GM23338 (cell line): ENCODE measurements around the gene SLC7A14. TPM values are rescaled to one million over a fixed set of nuclear protein-coding genes. Genes with fewer than 3 reads are reported as not detected.

Experiments
- ATAC-seq: fragments of 200-7000 bp; cut with Tn5 transposase; 3 replicates; pipeline ENCODE4 v1.9.1; 2020
- DNase-seq: peaks from one replicate; pipeline ENCODE4 v3.0.0-alpha.2; 2015; ENCODE audit warnings: low spot score
- H2AFZ ChIP-seq: fragments of 200-600 bp; sonication (generic); 2 replicates; pipeline ENCODE4 v1.8.0; 2016; ENCODE audit warnings: antibody characterized with exemption, mild to moderate bottlenecking, moderate library complexity
- H3F3A ChIP-seq: fragments of 200-600 bp; sonication (generic); replicated peaks from 2 replicates; pipeline ENCODE4 v1.8.0; 2017; ENCODE audit warnings: antibody characterized with exemption, mixed run types, low read depth
- H3K27ac ChIP-seq: fragments of 200-600 bp; sonication (generic); 2 replicates; pipeline ENCODE4 v1.6.1; 2016; ENCODE audit warnings: low read depth
- H3K27me3 ChIP-seq: fragments of 200-600 bp; sonication (generic); 2 replicates; pipeline ENCODE4 v1.8.0; 2016; ENCODE audit warnings: mild to moderate bottlenecking, mixed run types, moderate library complexity; ENCODE audit not compliant: insufficient read depth
- H3K36me3 ChIP-seq: fragments of 200-600 bp; sonication (generic); 2 replicates; pipeline ENCODE4 v1.8.0; 2016; ENCODE audit warnings: mild to moderate bottlenecking; ENCODE audit not compliant: insufficient read depth
- H3K4me1 ChIP-seq: fragments of 200-600 bp; sonication (generic); 2 replicates; pipeline ENCODE4 v1.8.0; 2016; ENCODE audit warnings: mild to moderate bottlenecking, moderate library complexity; ENCODE audit not compliant: insufficient read depth
- H3K4me2 ChIP-seq: fragments of 200-600 bp; sonication (generic); 2 replicates; pipeline ENCODE4 v1.7.1; 2017; ENCODE audit warnings: mixed run types
- H3K4me3 ChIP-seq: fragments of 200-600 bp; sonication (generic); 2 replicates; pipeline ENCODE4 v1.6.1; 2016; ENCODE audit warnings: mixed run types
- H3K79me2 ChIP-seq: fragments of 200-600 bp; sonication (generic); replicated peaks from 2 replicates; pipeline ENCODE4 v1.8.0; 2017; ENCODE audit warnings: mild to moderate bottlenecking; ENCODE audit not compliant: insufficient read depth
- H3K9me2 ChIP-seq: fragments of 200-600 bp; sonication (generic); 2 replicates; pipeline ENCODE4 v1.8.0; 2017; ENCODE audit not compliant: insufficient read depth
- H4K20me1 ChIP-seq: fragments of 200-600 bp; sonication (generic); replicated peaks from 2 replicates; pipeline ENCODE4 v1.8.0; 2017; ENCODE audit warnings: mild to moderate bottlenecking; ENCODE audit not compliant: insufficient read depth
- H3K27ac Mint-ChIP-seq: 2 replicates; pipeline ENCODE4 v1.8.0; 2020; ENCODE audit warnings: inconsistent platforms, mild to moderate bottlenecking, moderate library complexity, mixed read lengths
- H3K27me3 Mint-ChIP-seq: 3 replicates; pipeline ENCODE4 v1.8.0; 2022; ENCODE audit warnings: low read depth, mild to moderate bottlenecking, moderate library complexity, mixed read lengths, inconsistent platforms; ENCODE audit not compliant: insufficient read depth, poor library complexity
- H3K36me3 Mint-ChIP-seq: 3 replicates; pipeline ENCODE4 v1.8.0; 2021; ENCODE audit warnings: low read depth, mild to moderate bottlenecking, inconsistent platforms, moderate library complexity, mixed read lengths
- H3K4me1 Mint-ChIP-seq: 3 replicates; pipeline ENCODE4 v1.8.0; 2020; ENCODE audit warnings: mild to moderate bottlenecking, inconsistent platforms, mixed read lengths
- H3K4me3 Mint-ChIP-seq: 3 replicates; pipeline ENCODE4 v1.8.0; 2021; ENCODE audit warnings: moderate library complexity, mild to moderate bottlenecking, inconsistent platforms, mixed read lengths
- H3K9me3 Mint-ChIP-seq: 3 replicates; pipeline ENCODE4 v1.8.0; 2020; ENCODE audit warnings: moderate library complexity, mild to moderate bottlenecking, inconsistent platforms, mixed read lengths
- CREB1 ChIP-seq: fragments of 250-450 bp; sonication (Bioruptor Pico); IDR thresholded peaks from 2 replicates; pipeline ENCODE4 v1.5.0; 2020; ENCODE audit warnings: low read depth, mild to moderate bottlenecking, moderate library complexity
- EZH2phosphoT487 ChIP-seq: fragments of 200-600 bp; sonication (generic); IDR thresholded peaks from one replicate; pipeline ENCODE4 v1.8.1; 2018; ENCODE audit warnings: antibody characterized with exemption; ENCODE audit not compliant: unreplicated experiment
- JUNB ChIP-seq: IDR thresholded peaks from one replicate; pipeline ENCODE4 v1.6.1; 2016; ENCODE audit warnings: antibody characterized with exemption; ENCODE audit not compliant: unreplicated experiment
- NANOG ChIP-seq: IDR thresholded peaks from 2 replicates; pipeline ENCODE4 v1.6.1; 2016; ENCODE audit warnings: antibody characterized with exemption, borderline replicate concordance
- STAT1 ChIP-seq: IDR thresholded peaks from one replicate; pipeline ENCODE4 v1.6.1; 2016; ENCODE audit warnings: antibody characterized with exemption; ENCODE audit not compliant: unreplicated experiment
- polyA plus RNA-seq: library from polyadenylated mRNA; unstranded; fragments of >200 nt; fragmentation: Nextera tagmentation; extraction: Ambion mirVana; gene quantifications from 2 replicates; pipeline ENCODE4 v1.2.1, GENCODE V29; 2016
- total RNA-seq: library from RNA; depleted of rRNA; stranded (reverse); fragments of >200 nt; shearing (Covaris generic); gene quantifications from 2 replicates; pipeline ENCODE4 v1.2.3, GENCODE V29; 2014
- TF ChIP-seq, protein P1 (sequence below), 2 experiments: fragments of 200-600 bp in 1 of 2; sonication (generic) in 1 of 2; conservative IDR thresholded peaks; 2 replicates each; pipeline versions ENCODE4 v1.5.1 to v1.6.1; 2016 to 2017; ENCODE audit warnings: antibody characterized with exemption in 2 of 2, low read depth in 2 of 2, mild to moderate bottlenecking in 2 of 2, moderate library complexity in 1 of 2
- TF ChIP-seq, protein P2 (sequence below): IDR thresholded peaks from one replicate; pipeline ENCODE4 v1.6.1; 2018; ENCODE audit warnings: antibody characterized with exemption; ENCODE audit not compliant: unreplicated experiment
- TF ChIP-seq, protein P3 (sequence below): fragments of 250-450 bp; sonication (Bioruptor Pico); IDR thresholded peaks from 2 replicates; pipeline ENCODE4 v1.5.0; 2020; ENCODE audit warnings: mild to moderate bottlenecking, moderate library complexity
- TF ChIP-seq, protein P4 (sequence below): IDR thresholded peaks from 2 replicates; pipeline ENCODE4 v1.6.1; 2016; ENCODE audit warnings: antibody characterized with exemption

The SLC7A14 gene
- total and polyA plus RNA-seq, 2 experiments from 2014 or later: 0.49 to 0.82 TPM

DNA sequence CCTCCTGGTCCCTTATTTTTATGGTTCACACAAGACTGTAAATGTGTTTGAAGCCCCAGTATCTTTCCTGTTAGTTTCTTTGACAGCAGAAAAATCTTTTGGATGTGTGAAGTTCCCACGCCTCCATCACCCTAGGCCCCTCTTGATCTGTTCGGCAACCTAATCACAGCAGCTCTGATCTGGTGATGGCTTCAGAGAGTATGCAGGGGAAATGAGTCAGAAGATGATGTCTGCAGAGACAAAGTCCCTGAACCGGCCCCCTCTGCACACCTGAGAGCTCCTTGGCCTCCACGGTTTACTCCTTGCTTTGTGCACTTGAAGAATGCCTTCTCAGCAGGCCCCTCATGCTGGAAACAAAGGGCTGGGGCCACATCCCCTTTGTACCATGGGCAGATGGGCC is 103.7 kb downstream of the SLC7A14 start (continued):
- TF ChIP-seq EZH2phosphoT487: no peak

DNA sequence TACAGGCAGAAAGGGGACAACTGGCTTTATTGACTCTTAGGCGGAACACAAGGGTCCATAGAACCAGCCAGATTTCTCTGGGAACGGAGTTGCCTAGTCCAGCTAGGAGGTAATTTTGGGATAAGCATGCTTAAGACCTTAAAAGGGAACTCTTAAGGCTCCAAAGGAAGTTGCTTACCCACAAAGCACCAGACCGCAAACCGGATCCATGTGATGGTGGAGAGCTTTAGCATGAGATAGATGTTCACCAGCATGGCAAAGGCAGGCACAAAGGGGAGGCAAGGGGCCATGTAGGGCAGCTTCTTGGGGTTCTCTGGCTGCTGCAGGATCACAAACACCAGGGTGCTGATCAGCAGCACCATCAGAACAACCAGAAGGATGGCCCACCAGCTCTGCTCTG is 105.8 kb downstream of the SLC7A14 start:
- H3K27me3 ChIP-seq: no peaks in the 10 kb centered on the region
- no peaks in the 10 kb centered on the region for H3K36me3 ChIP-seq
- no peaks in the 10 kb centered on the region for H3K9me2 ChIP-seq
- H3K79me2 ChIP-seq: no peaks in the 10 kb centered on the region
- no peaks in the 10 kb centered on the region; the same call in 1 of the 2 replicates for H3K4me1 ChIP-seq
- no peaks in the 10 kb centered on the region for H4K20me1 ChIP-seq
- H3K27ac Mint-ChIP-seq: no peak overlapping the region
- H3K27me3 Mint-ChIP-seq: peaks cover 4% of the 10 kb centered on the region
- H3K9me3 Mint-ChIP-seq: no peaks in the 10 kb centered on the region; the same call in 1 of the 3 replicates
- peaks cover 12% of the 10 kb centered on the region; the same call in 2 of the 3 replicates for H3K4me1 Mint-ChIP-seq
- TF ChIP-seq, protein P1, sequence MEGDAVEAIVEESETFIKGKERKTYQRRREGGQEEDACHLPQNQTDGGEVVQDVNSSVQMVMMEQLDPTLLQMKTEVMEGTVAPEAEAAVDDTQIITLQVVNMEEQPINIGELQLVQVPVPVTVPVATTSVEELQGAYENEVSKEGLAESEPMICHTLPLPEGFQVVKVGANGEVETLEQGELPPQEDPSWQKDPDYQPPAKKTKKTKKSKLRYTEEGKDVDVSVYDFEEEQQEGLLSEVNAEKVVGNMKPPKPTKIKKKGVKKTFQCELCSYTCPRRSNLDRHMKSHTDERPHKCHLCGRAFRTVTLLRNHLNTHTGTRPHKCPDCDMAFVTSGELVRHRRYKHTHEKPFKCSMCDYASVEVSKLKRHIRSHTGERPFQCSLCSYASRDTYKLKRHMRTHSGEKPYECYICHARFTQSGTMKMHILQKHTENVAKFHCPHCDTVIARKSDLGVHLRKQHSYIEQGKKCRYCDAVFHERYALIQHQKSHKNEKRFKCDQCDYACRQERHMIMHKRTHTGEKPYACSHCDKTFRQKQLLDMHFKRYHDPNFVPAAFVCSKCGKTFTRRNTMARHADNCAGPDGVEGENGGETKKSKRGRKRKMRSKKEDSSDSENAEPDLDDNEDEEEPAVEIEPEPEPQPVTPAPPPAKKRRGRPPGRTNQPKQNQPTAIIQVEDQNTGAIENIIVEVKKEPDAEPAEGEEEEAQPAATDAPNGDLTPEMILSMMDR (conservative IDR thresholded peaks at IDR 0.05; ENCODE audit: low read depth in 2 of 2): no peak
- TF ChIP-seq EZH2phosphoT487 (no peak), JUNB (no peak), NANOG (no peak), STAT1 (no peak), CREB1 (CRISPR knock-in tag) (no peak)
- TF ChIP-seq, protein P2, sequence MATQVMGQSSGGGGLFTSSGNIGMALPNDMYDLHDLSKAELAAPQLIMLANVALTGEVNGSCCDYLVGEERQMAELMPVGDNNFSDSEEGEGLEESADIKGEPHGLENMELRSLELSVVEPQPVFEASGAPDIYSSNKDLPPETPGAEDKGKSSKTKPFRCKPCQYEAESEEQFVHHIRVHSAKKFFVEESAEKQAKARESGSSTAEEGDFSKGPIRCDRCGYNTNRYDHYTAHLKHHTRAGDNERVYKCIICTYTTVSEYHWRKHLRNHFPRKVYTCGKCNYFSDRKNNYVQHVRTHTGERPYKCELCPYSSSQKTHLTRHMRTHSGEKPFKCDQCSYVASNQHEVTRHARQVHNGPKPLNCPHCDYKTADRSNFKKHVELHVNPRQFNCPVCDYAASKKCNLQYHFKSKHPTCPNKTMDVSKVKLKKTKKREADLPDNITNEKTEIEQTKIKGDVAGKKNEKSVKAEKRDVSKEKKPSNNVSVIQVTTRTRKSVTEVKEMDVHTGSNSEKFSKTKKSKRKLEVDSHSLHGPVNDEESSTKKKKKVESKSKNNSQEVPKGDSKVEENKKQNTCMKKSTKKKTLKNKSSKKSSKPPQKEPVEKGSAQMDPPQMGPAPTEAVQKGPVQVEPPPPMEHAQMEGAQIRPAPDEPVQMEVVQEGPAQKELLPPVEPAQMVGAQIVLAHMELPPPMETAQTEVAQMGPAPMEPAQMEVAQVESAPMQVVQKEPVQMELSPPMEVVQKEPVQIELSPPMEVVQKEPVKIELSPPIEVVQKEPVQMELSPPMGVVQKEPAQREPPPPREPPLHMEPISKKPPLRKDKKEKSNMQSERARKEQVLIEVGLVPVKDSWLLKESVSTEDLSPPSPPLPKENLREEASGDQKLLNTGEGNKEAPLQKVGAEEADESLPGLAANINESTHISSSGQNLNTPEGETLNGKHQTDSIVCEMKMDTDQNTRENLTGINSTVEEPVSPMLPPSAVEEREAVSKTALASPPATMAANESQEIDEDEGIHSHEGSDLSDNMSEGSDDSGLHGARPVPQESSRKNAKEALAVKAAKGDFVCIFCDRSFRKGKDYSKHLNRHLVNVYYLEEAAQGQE: no peak
- TF ChIP-seq, protein P3, sequence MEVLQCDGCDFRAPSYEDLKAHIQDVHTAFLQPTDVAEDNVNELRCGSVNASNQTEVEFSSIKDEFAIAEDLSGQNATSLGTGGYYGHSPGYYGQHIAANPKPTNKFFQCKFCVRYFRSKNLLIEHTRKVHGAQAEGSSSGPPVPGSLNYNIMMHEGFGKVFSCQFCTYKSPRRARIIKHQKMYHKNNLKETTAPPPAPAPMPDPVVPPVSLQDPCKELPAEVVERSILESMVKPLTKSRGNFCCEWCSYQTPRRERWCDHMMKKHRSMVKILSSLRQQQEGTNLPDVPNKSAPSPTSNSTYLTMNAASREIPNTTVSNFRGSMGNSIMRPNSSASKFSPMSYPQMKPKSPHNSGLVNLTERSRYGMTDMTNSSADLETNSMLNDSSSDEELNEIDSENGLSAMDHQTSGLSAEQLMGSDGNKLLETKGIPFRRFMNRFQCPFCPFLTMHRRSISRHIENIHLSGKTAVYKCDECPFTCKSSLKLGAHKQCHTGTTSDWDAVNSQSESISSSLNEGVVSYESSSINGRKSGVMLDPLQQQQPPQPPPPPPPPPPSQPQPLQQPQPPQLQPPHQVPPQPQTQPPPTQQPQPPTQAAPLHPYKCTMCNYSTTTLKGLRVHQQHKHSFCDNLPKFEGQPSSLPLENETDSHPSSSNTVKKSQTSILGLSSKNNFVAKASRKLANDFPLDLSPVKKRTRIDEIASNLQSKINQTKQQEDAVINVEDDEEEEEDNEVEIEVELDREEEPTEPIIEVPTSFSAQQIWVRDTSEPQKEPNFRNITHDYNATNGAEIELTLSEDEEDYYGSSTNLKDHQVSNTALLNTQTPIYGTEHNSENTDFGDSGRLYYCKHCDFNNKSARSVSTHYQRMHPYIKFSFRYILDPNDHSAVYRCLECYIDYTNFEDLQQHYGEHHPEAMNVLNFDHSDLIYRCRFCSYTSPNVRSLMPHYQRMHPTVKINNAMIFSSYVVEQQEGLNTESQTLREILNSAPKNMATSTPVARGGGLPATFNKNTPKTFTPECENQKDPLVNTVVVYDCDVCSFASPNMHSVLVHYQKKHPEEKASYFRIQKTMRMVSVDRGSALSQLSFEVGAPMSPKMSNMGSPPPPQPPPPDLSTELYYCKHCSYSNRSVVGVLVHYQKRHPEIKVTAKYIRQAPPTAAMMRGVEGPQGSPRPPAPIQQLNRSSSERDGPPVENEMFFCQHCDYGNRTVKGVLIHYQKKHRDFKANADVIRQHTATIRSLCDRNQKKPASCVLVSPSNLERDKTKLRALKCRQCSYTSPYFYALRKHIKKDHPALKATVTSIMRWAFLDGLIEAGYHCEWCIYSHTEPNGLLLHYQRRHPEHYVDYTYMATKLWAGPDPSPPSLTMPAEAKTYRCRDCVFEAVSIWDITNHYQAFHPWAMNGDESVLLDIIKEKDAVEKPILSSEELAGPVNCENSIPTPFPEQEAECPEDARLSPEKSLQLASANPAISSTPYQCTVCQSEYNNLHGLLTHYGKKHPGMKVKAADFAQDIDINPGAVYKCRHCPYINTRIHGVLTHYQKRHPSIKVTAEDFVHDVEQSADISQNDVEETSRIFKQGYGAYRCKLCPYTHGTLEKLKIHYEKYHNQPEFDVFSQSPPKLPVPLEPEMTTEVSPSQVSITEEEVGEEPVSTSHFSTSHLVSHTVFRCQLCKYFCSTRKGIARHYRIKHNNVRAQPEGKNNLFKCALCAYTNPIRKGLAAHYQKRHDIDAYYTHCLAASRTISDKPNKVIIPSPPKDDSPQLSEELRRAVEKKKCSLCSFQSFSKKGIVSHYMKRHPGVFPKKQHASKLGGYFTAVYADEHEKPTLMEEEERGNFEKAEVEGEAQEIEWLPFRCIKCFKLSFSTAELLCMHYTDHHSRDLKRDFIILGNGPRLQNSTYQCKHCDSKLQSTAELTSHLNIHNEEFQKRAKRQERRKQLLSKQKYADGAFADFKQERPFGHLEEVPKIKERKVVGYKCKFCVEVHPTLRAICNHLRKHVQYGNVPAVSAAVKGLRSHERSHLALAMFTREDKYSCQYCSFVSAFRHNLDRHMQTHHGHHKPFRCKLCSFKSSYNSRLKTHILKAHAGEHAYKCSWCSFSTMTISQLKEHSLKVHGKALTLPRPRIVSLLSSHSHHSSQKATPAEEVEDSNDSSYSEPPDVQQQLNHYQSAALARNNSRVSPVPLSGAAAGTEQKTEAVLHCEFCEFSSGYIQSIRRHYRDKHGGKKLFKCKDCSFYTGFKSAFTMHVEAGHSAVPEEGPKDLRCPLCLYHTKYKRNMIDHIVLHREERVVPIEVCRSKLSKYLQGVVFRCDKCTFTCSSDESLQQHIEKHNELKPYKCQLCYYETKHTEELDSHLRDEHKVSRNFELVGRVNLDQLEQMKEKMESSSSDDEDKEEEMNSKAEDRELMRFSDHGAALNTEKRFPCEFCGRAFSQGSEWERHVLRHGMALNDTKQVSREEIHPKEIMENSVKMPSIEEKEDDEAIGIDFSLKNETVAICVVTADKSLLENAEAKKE (CRISPR knock-in tag): no peak
- TF ChIP-seq, protein P4, sequence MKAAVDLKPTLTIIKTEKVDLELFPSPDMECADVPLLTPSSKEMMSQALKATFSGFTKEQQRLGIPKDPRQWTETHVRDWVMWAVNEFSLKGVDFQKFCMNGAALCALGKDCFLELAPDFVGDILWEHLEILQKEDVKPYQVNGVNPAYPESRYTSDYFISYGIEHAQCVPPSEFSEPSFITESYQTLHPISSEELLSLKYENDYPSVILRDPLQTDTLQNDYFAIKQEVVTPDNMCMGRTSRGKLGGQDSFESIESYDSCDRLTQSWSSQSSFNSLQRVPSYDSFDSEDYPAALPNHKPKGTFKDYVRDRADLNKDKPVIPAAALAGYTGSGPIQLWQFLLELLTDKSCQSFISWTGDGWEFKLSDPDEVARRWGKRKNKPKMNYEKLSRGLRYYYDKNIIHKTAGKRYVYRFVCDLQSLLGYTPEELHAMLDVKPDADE: no peak
- ATAC-seq: no peak
- H3K4me2 ChIP-seq: no peak overlapping the region
- no peak overlapping the region for H3K4me3 Mint-ChIP-seq
- no peaks in the 10 kb centered on the region; the same call in 2 of the 3 replicates for H3K36me3 Mint-ChIP-seq
- H3K27ac ChIP-seq: no peak overlapping the region
- H3K4me3 ChIP-seq: no peak overlapping the region
- no peaks in the 10 kb centered on the region for H3F3A ChIP-seq
- H2AFZ ChIP-seq: no peak overlapping the region
- no peak for DNase-seq
